22Rv1 (cell line): ENCODE results near the gene HPRT1.

ENCODE experiments used
- CTCF ChIP-seq: fragments of 450-650 bp; IDR thresholded peaks from 2 replicates; pipeline ENCODE4 v1.5.1; 2017; ENCODE audit warnings: mild to moderate bottlenecking
- ZFX ChIP-seq: fragments of 450-650 bp; IDR thresholded peaks from 2 replicates; pipeline ENCODE4 v1.6.1; 2017; ENCODE audit warnings: antibody characterized with exemption, borderline replicate concordance

GRCh38 chrX:134443461-134443860 is 16.5 kb upstream of the HPRT1 start:
- TF ChIP-seq CTCF (no peak), ZFX (no peak)
